Measurements from ENCODE around the gene BEX2.

GRCh38 chrX:103276581-103277002 lies 34.2 kb downstream of the BEX2 start, which contains the start of gene TCEAL5:
- TF ChIP-seq NR2C1 (IDR thresholded peaks at IDR 0.05) (no peak), SMC3 (IDR thresholded peaks at IDR 0.05; ENCODE audit: borderline replicate concordance, low read length) (no peak), ZNF274 (IDR thresholded peaks at IDR 0.05; ENCODE audit: insufficient read depth, insufficient read length) (no peak), TAF1 (IDR thresholded peaks at IDR 0.05; ENCODE audit: borderline replicate concordance, low read depth, low read length) (no peak), BACH1 (IDR thresholded peaks at IDR 0.05; ENCODE audit: borderline replicate concordance) (no peak), RAD21 (IDR thresholded peaks at IDR 0.05; ENCODE audit: insufficient read depth, low read depth, low read length) (no peak)
